Measurements from ENCODE around the gene HIF1AN. TPM values are rescaled to one million over a fixed set of nuclear protein-coding genes. Genes with fewer than 3 reads are reported as not detected.

HIF1AN gene
- total RNA-seq, 1 donor from 2014 or later: 67.3 TPM

- Mint-ChIP-seq H3K4me3 (ENCODE audit: low read depth) (no peak overlapping the region), H3K4me1 (ENCODE audit: low read depth) (peaks cover 22% of the 10 kb centered on the region), H3K36me3 (ENCODE audit: insufficient read depth) (peaks cover 26% of the 10 kb centered on the region), H3K27ac (no peak overlapping the region), H3K27me3 (peaks cover 5% of the 10 kb centered on the region), H3K9me3 (ENCODE audit: low read depth) (no peaks in the 10 kb centered on the region)
- TF ChIP-seq, protein P1, sequence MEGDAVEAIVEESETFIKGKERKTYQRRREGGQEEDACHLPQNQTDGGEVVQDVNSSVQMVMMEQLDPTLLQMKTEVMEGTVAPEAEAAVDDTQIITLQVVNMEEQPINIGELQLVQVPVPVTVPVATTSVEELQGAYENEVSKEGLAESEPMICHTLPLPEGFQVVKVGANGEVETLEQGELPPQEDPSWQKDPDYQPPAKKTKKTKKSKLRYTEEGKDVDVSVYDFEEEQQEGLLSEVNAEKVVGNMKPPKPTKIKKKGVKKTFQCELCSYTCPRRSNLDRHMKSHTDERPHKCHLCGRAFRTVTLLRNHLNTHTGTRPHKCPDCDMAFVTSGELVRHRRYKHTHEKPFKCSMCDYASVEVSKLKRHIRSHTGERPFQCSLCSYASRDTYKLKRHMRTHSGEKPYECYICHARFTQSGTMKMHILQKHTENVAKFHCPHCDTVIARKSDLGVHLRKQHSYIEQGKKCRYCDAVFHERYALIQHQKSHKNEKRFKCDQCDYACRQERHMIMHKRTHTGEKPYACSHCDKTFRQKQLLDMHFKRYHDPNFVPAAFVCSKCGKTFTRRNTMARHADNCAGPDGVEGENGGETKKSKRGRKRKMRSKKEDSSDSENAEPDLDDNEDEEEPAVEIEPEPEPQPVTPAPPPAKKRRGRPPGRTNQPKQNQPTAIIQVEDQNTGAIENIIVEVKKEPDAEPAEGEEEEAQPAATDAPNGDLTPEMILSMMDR (IDR thresholded peaks at IDR 0.05; ENCODE audit: unreplicated experiment): no peak
- no peak for DNase-seq (ENCODE audit: low spot score, unreplicated experiment)
Measured at GRCh38 chr10:100498059-100498458, 37.7 kb upstream of the HIF1AN start.

- H3K4me1 Mint-ChIP-seq (ENCODE audit: low read depth): peaks cover 35% of the 10 kb centered on the region
- no peaks in the 10 kb centered on the region for H3K9me3 Mint-ChIP-seq (ENCODE audit: low read depth)
- H3K27ac Mint-ChIP-seq: no peak overlapping the region
- H3K4me3 Mint-ChIP-seq (ENCODE audit: low read depth): no peak overlapping the region
- TF ChIP-seq, protein P1 (IDR thresholded peaks at IDR 0.05; ENCODE audit: unreplicated experiment): no peak
- peaks cover 17% of the 10 kb centered on the region for H3K36me3 Mint-ChIP-seq (ENCODE audit: insufficient read depth)
- no peak for DNase-seq (ENCODE audit: low spot score, unreplicated experiment)
- peaks cover 2% of the 10 kb centered on the region for H3K27me3 Mint-ChIP-seq
Measured at GRCh38 chr10:100501423-100501822, 34.3 kb upstream of the HIF1AN start.

DNA sequence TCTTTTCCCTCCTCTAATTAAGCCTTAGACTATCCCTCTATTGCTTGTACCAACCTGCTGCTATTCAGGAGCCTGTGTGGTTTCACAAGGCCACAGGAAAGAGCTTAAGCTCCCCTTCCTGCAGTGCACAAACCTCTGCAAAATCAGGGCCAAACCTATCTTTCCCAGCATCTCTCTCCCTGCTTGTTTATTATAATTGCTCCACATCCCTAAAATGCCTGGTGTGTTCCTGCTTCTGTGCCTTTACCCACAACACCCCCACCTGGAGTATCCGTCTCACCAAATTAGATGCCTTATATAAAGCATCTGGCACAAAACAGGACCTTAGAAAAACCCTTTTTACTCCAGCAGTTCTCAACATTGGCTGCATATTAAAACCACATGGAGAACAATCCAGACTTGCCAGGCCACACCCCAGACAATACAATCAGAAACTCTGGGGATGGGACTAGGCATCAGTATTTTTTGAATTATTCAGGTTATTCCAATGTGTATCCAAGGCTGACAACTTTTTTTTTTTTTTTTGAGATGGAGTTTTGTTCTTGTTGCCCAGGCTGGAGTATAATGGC, 32.7 kb upstream of the HIF1AN start:
- peaks cover 35% of the 10 kb centered on the region for H3K4me1 Mint-ChIP-seq (ENCODE audit: low read depth)
- H3K9me3 Mint-ChIP-seq (ENCODE audit: low read depth): no peaks in the 10 kb centered on the region
- no peak overlapping the region for H3K4me3 Mint-ChIP-seq (ENCODE audit: low read depth)
- no peak for DNase-seq (ENCODE audit: low spot score, unreplicated experiment)
- TF ChIP-seq, protein P1 (IDR thresholded peaks at IDR 0.05; ENCODE audit: unreplicated experiment): no peak
- peaks cover 13% of the 10 kb centered on the region for H3K36me3 Mint-ChIP-seq (ENCODE audit: insufficient read depth)
- H3K27me3 Mint-ChIP-seq: no peaks in the 10 kb centered on the region
- peak overlapping the region; percentile 8 for H3K27ac Mint-ChIP-seq

DNA sequence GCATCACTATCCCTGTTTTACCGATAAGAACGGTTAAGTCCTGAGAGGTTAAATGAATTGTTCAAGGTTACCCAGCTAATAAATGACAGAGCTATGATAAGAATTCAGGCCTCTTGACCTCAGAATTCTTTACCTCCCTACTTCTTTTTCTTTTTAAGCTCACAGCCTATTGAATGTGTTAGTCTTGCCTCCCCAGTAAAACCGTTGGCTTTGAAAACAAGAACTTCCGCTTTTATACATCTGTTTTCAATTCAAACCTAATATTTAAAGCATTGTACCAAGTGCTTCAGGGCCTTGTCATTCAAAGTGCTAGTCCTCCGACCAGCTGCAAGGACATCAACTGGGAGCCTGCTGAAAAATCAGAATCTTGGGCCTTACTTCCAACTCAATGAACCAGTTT, 31.6 kb upstream of the HIF1AN start:
- TF ChIP-seq, protein P1 (IDR thresholded peaks at IDR 0.05; ENCODE audit: unreplicated experiment): no peak
- Mint-ChIP-seq H3K9me3 (ENCODE audit: low read depth) (no peaks in the 10 kb centered on the region), H3K27me3 (no peaks in the 10 kb centered on the region), H3K27ac (peak overlapping the region; percentile 73), H3K36me3 (ENCODE audit: insufficient read depth) (peaks cover 14% of the 10 kb centered on the region), H3K4me3 (ENCODE audit: low read depth) (no peak overlapping the region), H3K4me1 (ENCODE audit: low read depth) (peaks cover 34% of the 10 kb centered on the region)
- no peak for DNase-seq (ENCODE audit: low spot score, unreplicated experiment)

DNA sequence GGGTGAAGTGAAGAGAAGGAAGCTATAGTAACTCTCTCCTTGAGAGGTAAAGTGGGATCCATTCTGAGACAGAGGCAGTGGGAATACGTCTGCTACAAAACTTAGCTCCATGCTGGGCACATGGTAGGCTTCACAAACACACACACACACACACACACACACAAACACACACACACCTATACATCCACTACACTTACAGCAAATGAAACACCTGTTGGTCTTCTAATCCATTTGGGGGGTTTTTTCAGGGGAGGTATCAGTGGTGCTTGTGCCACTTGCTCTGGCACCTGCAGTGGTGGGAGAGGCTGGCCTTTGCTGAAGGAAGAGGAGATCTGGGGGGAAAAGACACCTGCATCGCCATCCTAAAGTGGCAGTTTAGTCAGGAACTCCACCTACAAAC, 30.6 kb upstream of the HIF1AN start:
- H3K9me3 Mint-ChIP-seq (ENCODE audit: low read depth): no peaks in the 10 kb centered on the region
- peaks cover 23% of the 10 kb centered on the region for H3K4me1 Mint-ChIP-seq (ENCODE audit: low read depth)
- peaks cover 11% of the 10 kb centered on the region for H3K36me3 Mint-ChIP-seq (ENCODE audit: insufficient read depth)
- DNase-seq (ENCODE audit: low spot score, unreplicated experiment): no peak
- TF ChIP-seq, protein P1 (IDR thresholded peaks at IDR 0.05; ENCODE audit: unreplicated experiment): no peak
- H3K4me3 Mint-ChIP-seq (ENCODE audit: low read depth): no peak overlapping the region
- no peak overlapping the region for H3K27ac Mint-ChIP-seq
- no peaks in the 10 kb centered on the region for H3K27me3 Mint-ChIP-seq

Measured in progenitor cell of endocrine pancreas (in vitro differentiated cells).